Psoas muscle (tissue), 8 donors: ENCODE measurements around the gene FAR1. TPM values are rescaled to one million over a fixed set of nuclear protein-coding genes. Genes with fewer than 3 reads are reported as not detected.

Experiments used
- ATAC-seq, 4 donors: fragments of 200-7000 bp; cut with Tn5 transposase; one replicate each; pipeline ENCODE4 v1.9.1; 2020; ENCODE audit warnings: moderate library complexity in 3 of 4, mild to moderate bottlenecking in 2 of 4
- DNase-seq, 2 donors: peaks; one replicate each; pipeline ENCODE4 v3.0.0-alpha.2; 2020
- H3K27ac ChIP-seq: fragments of 200-600 bp; one replicate; pipeline ENCODE4 v1.8.0; 2022
- H3K27me3 ChIP-seq, 3 donors: fragments of 200-600 bp in 1 of 3; one replicate each; pipeline versions ENCODE4 v1.6.1 to v1.8.0; 2013 to 2022; ENCODE audit warnings: low read length in 2 of 3, mild to moderate bottlenecking in 2 of 3, moderate library complexity in 1 of 3; ENCODE audit not compliant: insufficient read depth in 3 of 3
- H3K36me3 ChIP-seq, 2 donors: fragments of 200-600 bp in 1 of 2; one replicate each; pipeline versions ENCODE4 v1.6.1 to v1.8.0; 2013 to 2022; ENCODE audit warnings: low read depth in 1 of 2, mild to moderate bottlenecking in 1 of 2, moderate library complexity in 1 of 2; ENCODE audit not compliant: insufficient read depth in 1 of 2
- H3K4me1 ChIP-seq: fragments of 200-600 bp; one replicate; pipeline ENCODE4 v1.8.0; 2022
- H3K4me3 ChIP-seq: fragments of 200-600 bp; one replicate; pipeline ENCODE4 v1.8.0; 2022; ENCODE audit warnings: mild to moderate bottlenecking
- H3K9me3 ChIP-seq: fragments of 200-600 bp; one replicate; pipeline ENCODE4 v1.8.0; 2022
- WGBS, 3 donors: extraction: QIAGEN DNeasy Blood & Tissue Kit; methylation state at CpG; one replicate each; pipeline versions ENCODE4 v1.1.6 to v1.1.7; 2013; 5-methylcytosine and 5-hydroxymethylcytosine counted together
- intact Hi-C, 2 donors: fragments of 100-400 bp; cut with DNase I; formaldehyde crosslinking; loops; one replicate each; pipeline versions ENCODE4 v1.11.0 to v1.14.2; 2022
- polyA plus RNA-seq, 3 donors: library from polyadenylated mRNA; stranded (reverse); fragments of 200-250 nt; gene quantifications; one replicate each; pipeline ENCODE4 v1.2.3, GENCODE V29; 2013
- total RNA-seq, 4 donors: library from RNA; stranded (reverse); fragmentation: NEBNext Ultra II Directional in 2 of 4; extraction: Animal tissue kit (Norgen Biotek cat#: 25700) in 2 of 4; gene quantifications; one replicate each; pipeline versions ENCODE4 v1.2.1 to v1.2.4, GENCODE V29; 2021 to 2023
- TF ChIP-seq, protein P1 (sequence below): fragments of 200-600 bp; IDR thresholded peaks from one replicate; pipeline ENCODE4 v1.8.0; 2022; ENCODE audit warnings: antibody characterized with exemption
- donor health status: healthy with polysubstance abuse.
- donor health status: DM: no; HTN: no; CAD: no; lungs with moderate emphysema.
- donor health status: Bipolar disorder and iron deficiency.
- donor health status: healthy.
- donor health status: DM: yes; HTN: yes; CAD: no.
- donor health status: DM: no; HTN: no; CAD: no.
- donor health status: DM: no; HTN: no; CAD: no.
- donor health status: DM: yes; HTN: yes; CAD: no.

Gene FAR1
- total and polyA plus RNA-seq, 7 donors = 10.2 to 35.4 (median 23.8) TPM

DNA sequence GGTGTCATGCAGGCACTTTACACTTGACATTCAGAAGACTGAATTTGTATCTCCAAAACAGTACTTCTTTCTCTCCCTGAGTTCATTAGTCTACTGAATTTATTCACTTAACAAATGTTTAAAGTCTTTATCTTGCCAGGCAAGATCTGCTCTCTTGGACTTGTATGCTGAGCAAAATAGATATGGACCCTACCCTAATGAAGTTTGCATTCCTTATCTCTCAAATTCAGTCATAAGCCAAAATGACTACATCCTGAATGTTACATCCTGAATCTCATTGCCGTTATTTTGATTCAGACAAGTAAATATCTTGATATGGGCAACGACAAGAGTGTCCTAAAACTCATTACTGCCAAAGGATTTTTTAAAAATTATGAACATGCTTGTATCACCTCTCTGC lies 29.7 kb downstream of the FAR1 start:
- intact Hi-C loops = no loop called here
- Histone ChIP-seq H3K27me3 (no peaks in the 10 kb centered on the region), H3K36me3 (peaks cover 0 to 40% of the 10 kb centered on the region in 2 donors), H3K9me3 (no peaks in the 10 kb centered on the region), H3K4me3 (no peak overlapping the region), H3K4me1 (peaks cover 6% of the 10 kb centered on the region), H3K27ac (no peak overlapping the region)
- TF ChIP-seq, protein P1, sequence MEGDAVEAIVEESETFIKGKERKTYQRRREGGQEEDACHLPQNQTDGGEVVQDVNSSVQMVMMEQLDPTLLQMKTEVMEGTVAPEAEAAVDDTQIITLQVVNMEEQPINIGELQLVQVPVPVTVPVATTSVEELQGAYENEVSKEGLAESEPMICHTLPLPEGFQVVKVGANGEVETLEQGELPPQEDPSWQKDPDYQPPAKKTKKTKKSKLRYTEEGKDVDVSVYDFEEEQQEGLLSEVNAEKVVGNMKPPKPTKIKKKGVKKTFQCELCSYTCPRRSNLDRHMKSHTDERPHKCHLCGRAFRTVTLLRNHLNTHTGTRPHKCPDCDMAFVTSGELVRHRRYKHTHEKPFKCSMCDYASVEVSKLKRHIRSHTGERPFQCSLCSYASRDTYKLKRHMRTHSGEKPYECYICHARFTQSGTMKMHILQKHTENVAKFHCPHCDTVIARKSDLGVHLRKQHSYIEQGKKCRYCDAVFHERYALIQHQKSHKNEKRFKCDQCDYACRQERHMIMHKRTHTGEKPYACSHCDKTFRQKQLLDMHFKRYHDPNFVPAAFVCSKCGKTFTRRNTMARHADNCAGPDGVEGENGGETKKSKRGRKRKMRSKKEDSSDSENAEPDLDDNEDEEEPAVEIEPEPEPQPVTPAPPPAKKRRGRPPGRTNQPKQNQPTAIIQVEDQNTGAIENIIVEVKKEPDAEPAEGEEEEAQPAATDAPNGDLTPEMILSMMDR = no peak
- 86 to 87% (median 87%) methylated on average over 2 of the region's 2 CpGs for WGBS, 3 donors
- ATAC-seq = no peak
- no peak for DNase-seq

- intact Hi-C loops = no loop called here
- no peak for DNase-seq
- Histone ChIP-seq H3K4me3 (no peak overlapping the region), H3K9me3 (no peaks in the 10 kb centered on the region), H3K27me3 (no peaks in the 10 kb centered on the region), H3K36me3 (peaks cover 0 to 43% of the 10 kb centered on the region in 2 donors), H3K27ac (no peak overlapping the region), H3K4me1 (peaks cover 3% of the 10 kb centered on the region)
- TF ChIP-seq, protein P1 = no peak
- ATAC-seq = no peak
- 97 to 98% (median 98%) methylated on average over 2 of the region's 2 CpGs for WGBS, 3 donors
Observed at GRCh38 chr11:13699041-13699440, 30.6 kb downstream of the FAR1 start.

- H3K36me3 ChIP-seq = peaks cover 0 to 39% of the 10 kb centered on the region in 2 donors
- ATAC-seq (no peak), DNase-seq (no peak)
- H3K27me3 ChIP-seq = no peaks in the 10 kb centered on the region
- H3K4me3 ChIP-seq = no peak overlapping the region
- intact Hi-C loops = no loop called here
- no peaks in the 10 kb centered on the region for H3K9me3 ChIP-seq
- no peaks in the 10 kb centered on the region for H3K4me1 ChIP-seq
- TF ChIP-seq, protein P1 = no peak
- WGBS, 3 donors = 94 to 100% (median 98%) methylated on average over 1 of the region's 1 CpG
- no peak overlapping the region for H3K27ac ChIP-seq
Observed at GRCh38 chr11:13699870-13700269, 31.4 kb downstream of the FAR1 start.

- Histone ChIP-seq H3K4me3 (no peak overlapping the region), H3K27ac (no peak overlapping the region), H3K27me3 (no peaks in the 10 kb centered on the region), H3K4me1 (no peaks in the 10 kb centered on the region), H3K9me3 (no peaks in the 10 kb centered on the region), H3K36me3 (peaks cover 0 to 25% of the 10 kb centered on the region in 2 donors)
- intact Hi-C loops = no loop called here
- TF ChIP-seq, protein P1 = no peak
- WGBS, 3 donors = 82 to 84% (median 83%) methylated on average over 2 of the region's 2 CpGs
- no peak for ATAC-seq
- no peak for DNase-seq
Observed at GRCh38 chr11:13701506-13701905, 33.0 kb downstream of the FAR1 start.

DNA sequence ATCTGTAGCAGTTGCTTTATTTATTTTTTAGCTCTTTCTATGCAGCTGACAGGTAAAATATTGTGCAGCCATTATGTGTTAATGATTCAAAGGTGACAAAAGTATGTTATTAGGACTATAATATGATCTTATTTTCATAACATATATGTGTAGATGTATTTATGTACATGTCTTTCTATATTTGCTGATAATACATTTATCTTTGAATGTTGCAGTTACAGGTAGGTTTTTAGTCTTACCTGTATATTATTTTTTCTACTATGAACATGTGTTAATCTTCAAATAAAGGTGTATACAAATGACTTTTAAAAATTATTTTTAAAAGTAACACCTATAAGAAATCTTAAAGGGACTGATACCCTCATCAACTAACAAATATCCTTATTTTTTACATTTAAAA lies 33.6 kb downstream of the FAR1 start:
- Histone ChIP-seq H3K36me3 (peaks cover 0 to 28% of the 10 kb centered on the region in 2 donors), H3K27me3 (no peaks in the 10 kb centered on the region), H3K4me3 (no peak overlapping the region), H3K27ac (no peak overlapping the region), H3K4me1 (no peaks in the 10 kb centered on the region), H3K9me3 (no peaks in the 10 kb centered on the region)
- TF ChIP-seq, protein P1 = no peak
- intact Hi-C loops = no loop called here
- ATAC-seq = no peak
- DNase-seq = no peak
